ENCODE measurements around the gene BTBD17. TPM values are rescaled to one million over a fixed set of nuclear protein-coding genes. Genes with fewer than 3 reads are reported as not detected.

BTBD17 gene
- total RNA-seq, 1 experiment from 2014 or later: not detected

GRCh38 chr17:74359916-74360315, 1.8 kb downstream of the BTBD17 start (continued):
- TF ChIP-seq REST (IDR thresholded peaks at IDR 0.05; ENCODE audit: low read depth) (no peak), CTCF (IDR thresholded peaks at IDR 0.05 in 2 of 3, conservative IDR thresholded peaks at IDR 0.05 in 1 of 3; ENCODE audit: borderline replicate concordance in 1 of 3, insufficient read depth in 1 of 3, low read depth in 2 of 3, low read length in 2 of 3) (no peak), SP1 (IDR thresholded peaks at IDR 0.05; ENCODE audit: low read depth) (no peak), ZFX (IDR thresholded peaks at IDR 0.05) (no peak), EZH2phosphoT487 (IDR thresholded peaks at IDR 0.05; ENCODE audit: borderline replicate concordance) (no peak)

GRCh38 chr17:74358697-74359096, 3.0 kb downstream of the BTBD17 start:
- CTCF ChIA-PET: interaction anchor here (1.6 to 3.3 kb wide), 2 partner anchors 9 kb away, joined by 6 to 16 read pairs; partner anchors contain the start of gene GPR142
- H2AFZ ChIP-seq (ENCODE audit: low read depth, low read length, poor library complexity, severe bottlenecking): no peak overlapping the region
- intact Hi-C loops (cut with micrococcal nuclease): no loop called here
- no peaks in the 10 kb centered on the region for H3K9me2 ChIP-seq (ENCODE audit: insufficient read depth)
- H3K9me3 ChIP-seq (ENCODE audit: control insufficient read depth in 1 of 2, insufficient read depth in 1 of 2, low read depth in 1 of 2, low read length in 2 of 2): no peaks in the 10 kb centered on the region
- H3K36me3 ChIP-seq (ENCODE audit: control insufficient read depth in 1 of 2, insufficient read depth in 2 of 2, low read length in 2 of 2): no peaks in the 10 kb centered on the region
- no peak overlapping the region for H3K4me3 ChIP-seq (replicated peaks in 1 of 2; ENCODE audit: low read depth in 1 of 2, low read length in 2 of 2)
- no peak overlapping the region for H3K27ac ChIP-seq (ENCODE audit: low read depth, low read length)
- no peaks in the 10 kb centered on the region for H3K79me2 ChIP-seq (ENCODE audit: insufficient read depth, low read length)
- no peaks in the 10 kb centered on the region for H3K27me3 ChIP-seq (ENCODE audit: insufficient read depth, low read length)
- DNase-seq (ENCODE audit: low read depth, low spot score) (no peak), ATAC-seq (no peak)
- no peaks in the 10 kb centered on the region for H4K20me1 ChIP-seq (ENCODE audit: insufficient read depth)
- BruUV-seq (replicated peaks): no TSS peak
- RAD21 ChIA-PET (ENCODE audit: low non-redundant PET in 1 of 2, low total read pairs in 2 of 2, uncharacterized antibody in 2 of 2, unreplicated experiment in 2 of 2): no interaction called here
- H3K9ac ChIP-seq (ENCODE audit: low read length): no peak overlapping the region
- no peak overlapping the region for H3K4me2 ChIP-seq (ENCODE audit: low read length)
- peaks cover 2 to 17% of the 10 kb centered on the region in 2 experiments; a peak in 3 of 4 replicates for H3K4me1 ChIP-seq (ENCODE audit: control insufficient read depth in 1 of 2, insufficient read depth in 2 of 2, low read length in 2 of 2)
- POLR2A ChIA-PET: no interaction called here
- TF ChIP-seq YY1 (IDR thresholded peaks at IDR 0.05; ENCODE audit: extremely low read depth, insufficient replicate concordance, low read depth, low read length): no peak
- no peak for TF ChIP-seq ZNF274 (IDR thresholded peaks at IDR 0.05; ENCODE audit: low read depth, low read length)
- no peak for TF ChIP-seq CBX3 (IDR thresholded peaks at IDR 0.05; ENCODE audit: low read depth)
- no peak for TF ChIP-seq ZBTB33 (IDR thresholded peaks at IDR 0.05; ENCODE audit: extremely low read depth, insufficient replicate concordance, low read length)
- TF ChIP-seq TCF7L2 (IDR thresholded peaks at IDR 0.05; ENCODE audit: borderline replicate concordance, extremely low read depth, insufficient read depth, insufficient read length): no peak
- no peak for TF ChIP-seq EZH2 (IDR thresholded peaks at IDR 0.05)
- no peak for TF ChIP-seq FOSL1 (IDR thresholded peaks at IDR 0.05; ENCODE audit: low read depth)
- no peak for TF ChIP-seq EZH2phosphoT487 (IDR thresholded peaks at IDR 0.05; ENCODE audit: borderline replicate concordance)
- no peak for TF ChIP-seq SP1 (IDR thresholded peaks at IDR 0.05; ENCODE audit: low read depth)
- TF ChIP-seq CEBPB (IDR thresholded peaks at IDR 0.05; ENCODE audit: low read depth): no peak
- TF ChIP-seq CTCF (IDR thresholded peaks at IDR 0.05 in 2 of 3, conservative IDR thresholded peaks at IDR 0.05 in 1 of 3; ENCODE audit: borderline replicate concordance in 1 of 3, insufficient read depth in 1 of 3, low read depth in 2 of 3, low read length in 2 of 3): no peak

All from HCT116 (cell line).